HG02678 (cell line): ENCODE results near the gene HTT.

Experiments
- ATAC-seq: cut with Tn5 transposase; IDR thresholded peaks from one replicate; pipeline ENCODE4 v1.9.1; 2021; ENCODE audit warnings: mild to moderate bottlenecking, moderate library complexity; ENCODE audit not compliant: unreplicated experiment

HTT gene

DNA sequence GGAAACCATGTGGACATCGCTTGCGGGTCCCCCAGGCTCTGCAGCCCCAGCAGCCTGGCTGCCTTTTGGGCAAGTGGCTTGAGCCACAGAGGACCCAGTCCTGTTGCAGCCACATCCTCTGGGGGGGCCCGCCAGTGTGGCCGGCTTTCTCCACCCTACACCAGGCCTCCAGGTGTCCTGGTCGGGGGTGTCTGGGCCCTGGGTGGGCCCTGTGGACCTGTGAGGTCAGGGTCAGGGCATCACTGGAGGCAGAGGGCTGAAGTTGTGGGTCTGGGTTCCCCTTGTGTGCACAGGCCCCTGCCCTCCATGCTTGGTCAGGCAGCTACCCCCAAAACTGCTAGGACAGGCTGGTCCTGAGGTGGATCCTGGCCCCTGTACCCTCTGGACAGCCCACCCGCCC, 171.2 kb downstream of the HTT start:
- ATAC-seq: no peak

DNA sequence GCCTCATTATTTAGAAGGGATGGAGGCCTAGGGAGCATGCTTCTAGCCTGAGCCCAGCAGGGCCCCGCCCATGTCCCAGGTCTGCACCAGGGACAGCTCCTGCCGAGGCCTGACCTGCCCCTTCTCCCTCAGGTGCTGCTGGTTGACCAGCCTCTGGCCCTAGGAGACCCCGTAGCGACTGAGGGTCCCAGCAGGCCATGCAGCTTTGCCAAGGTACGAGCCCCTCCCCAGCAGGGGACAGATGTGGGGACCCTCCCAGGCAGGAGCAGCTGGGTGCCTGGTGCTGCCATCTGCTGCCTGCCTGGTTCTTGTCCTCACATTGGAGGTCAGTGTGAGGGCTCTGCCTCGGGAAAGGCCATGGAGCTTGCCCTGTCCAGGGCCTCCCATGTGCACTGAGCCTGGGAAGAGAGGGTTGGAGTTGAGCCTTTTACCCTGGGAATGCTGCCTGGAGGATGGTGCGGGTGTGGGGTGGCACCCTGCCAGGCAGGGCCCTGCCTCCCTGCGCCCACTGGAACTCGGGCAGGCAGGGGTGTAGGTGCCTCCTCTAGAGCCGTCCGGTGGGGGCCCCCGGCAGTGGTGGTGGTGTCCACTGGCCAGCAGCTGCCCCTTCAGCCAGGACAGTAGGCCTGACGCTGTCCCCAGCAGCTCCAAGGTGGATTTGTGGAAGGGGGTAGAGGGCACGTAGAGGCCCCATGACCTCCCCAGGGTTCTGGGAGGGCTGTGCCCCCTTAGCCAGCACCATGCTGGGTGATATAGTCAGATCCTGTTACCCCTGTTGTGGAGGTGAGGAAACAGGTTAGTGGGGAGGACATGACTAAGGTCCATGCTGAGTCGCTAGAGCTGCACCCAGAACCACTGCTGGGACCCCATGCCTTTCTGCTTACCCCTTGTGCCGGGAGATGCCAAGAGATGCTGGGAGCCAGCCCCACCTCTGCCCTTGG, 172.2 kb downstream of the HTT start:
- ATAC-seq: no peak

DNA sequence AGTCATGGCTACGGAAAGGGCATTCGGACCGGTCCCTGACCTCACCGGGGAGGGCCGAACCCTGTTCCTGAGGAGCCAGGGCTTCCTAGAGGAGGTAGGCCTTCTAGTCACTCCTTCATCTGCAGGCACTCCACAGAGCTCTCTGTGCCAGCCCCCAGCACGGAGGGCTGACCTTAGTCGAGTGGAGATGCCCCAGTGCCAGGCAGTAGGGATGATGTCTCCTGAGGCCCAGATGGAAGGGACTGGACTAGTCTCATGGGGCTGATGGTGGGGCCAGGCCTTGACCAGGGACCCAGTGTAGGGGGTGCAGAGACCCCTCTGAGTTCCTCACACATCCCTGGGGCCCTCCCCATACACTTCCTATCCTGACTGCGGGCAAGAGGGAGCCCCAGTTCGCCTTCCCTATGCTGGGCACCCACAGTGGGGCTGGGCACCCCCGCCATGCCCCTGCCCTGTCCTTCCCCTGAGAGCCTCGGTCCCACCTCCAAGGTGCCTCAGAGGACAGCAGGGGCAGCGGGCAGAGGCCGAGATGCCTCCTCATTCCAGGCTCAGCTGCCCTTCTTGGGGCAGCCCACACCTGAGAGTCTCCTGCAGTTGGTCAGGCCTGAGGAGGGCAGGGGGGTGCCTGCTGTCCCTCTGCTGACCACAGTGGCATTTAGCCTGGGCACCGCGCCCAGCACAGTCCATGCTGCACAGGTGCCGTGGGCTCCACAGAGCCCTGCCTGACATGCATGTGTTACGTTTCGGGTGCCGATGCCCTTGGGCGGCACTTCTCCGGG, 173.1 kb downstream of the HTT start:
- ATAC-seq: no peak

DNA sequence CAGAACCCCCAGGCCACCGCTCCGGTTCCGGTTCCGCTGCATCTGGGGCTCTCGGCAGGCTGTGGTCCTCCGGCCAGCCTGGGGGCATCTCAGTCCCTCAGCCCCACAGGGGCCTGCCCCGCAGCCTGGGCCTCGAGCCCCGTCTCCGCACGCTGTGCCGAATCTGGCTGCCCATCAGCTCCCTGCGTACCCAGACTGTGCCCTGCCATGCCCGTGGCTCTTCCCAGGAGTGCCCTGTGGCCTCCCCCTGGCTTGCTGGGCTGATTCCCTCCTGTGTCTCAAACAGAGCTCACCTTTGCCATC, 173.6 kb downstream of the HTT start:
- no peak for ATAC-seq

DNA sequence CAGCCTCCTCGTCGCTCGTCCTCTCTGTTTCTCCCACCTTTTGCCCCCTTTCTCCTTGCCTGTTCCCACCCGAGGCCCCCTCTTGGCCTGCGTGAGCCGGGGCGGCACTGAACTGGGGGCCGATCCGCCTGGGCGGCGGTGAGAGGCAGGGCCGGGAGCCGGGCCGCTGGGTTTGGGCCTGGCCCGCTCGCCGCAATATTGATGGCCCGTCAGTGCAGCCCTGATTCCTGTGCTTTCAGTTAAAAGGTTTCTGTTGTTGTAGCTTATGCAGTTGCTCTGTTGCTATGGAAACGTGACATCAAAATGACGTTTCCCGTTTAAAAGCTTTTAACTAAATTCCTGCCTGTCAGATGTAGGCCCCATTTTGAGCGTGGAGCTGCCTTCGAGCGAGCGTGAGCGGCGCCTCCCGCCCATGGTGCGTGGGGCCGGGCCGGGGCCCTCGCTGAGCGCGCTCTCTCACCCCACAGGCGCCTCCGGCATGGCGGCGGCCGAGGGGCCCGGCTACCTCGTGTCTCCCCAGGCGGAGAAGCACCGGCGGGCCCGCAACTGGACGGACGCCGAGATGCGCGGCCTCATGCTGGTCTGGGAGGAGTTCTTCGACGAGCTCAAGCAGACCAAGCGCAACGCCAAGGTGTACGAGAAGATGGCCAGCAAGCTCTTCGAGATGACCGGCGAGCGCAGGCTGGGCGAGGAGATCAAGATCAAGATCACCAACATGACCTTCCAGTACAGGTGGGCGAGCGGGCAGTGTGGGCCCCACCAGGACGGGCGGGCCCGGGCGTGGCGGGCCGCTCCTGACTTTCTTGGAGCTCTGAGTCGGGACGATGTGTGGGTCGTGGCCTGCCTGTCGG, 174.6 kb downstream of the HTT start, which contains the start of gene MSANTD1:
TSS of gene MSANTD1 (plus strand) at position 349 of the 851 bp plus-strand sequence. CDS start at position 413, 64 bp downstream.
- ATAC-seq: no peak

DNA sequence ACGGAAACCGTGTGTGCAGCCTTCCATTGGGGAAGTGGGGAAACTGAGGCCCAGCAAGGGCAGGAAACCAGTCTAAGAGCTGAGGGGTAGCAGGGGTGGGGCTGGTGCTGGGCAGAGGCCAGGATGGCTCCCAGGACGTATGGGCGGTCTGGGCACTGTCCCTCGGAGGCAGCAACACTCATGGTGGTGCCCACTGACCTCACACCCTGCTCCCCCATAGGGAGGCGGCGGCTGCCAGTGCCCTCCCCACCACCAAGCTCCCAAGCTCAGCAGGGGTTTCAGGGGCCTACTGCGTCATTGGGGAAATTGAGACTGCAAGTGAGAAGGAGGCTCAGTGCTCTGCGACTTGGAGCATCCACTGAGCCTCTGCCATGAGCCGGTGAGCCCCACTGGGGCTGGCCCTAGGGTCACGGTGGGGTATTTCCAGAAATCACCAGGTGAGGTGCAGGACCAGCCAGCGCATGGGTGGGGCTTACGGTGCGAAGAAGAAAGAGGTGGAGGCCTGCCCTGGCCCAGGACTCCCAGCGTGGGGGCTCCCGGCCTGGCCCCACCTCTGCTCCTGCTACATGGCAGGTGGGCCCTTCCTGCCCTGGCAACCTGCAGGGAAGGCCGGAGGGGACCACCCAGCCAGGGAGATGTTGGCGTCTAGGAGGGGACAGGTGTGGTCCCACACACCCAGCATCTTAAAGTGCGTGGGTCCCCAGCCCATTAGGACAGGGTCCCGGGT, 175.4 kb downstream of the HTT start:
- ATAC-seq: no peak

DNA sequence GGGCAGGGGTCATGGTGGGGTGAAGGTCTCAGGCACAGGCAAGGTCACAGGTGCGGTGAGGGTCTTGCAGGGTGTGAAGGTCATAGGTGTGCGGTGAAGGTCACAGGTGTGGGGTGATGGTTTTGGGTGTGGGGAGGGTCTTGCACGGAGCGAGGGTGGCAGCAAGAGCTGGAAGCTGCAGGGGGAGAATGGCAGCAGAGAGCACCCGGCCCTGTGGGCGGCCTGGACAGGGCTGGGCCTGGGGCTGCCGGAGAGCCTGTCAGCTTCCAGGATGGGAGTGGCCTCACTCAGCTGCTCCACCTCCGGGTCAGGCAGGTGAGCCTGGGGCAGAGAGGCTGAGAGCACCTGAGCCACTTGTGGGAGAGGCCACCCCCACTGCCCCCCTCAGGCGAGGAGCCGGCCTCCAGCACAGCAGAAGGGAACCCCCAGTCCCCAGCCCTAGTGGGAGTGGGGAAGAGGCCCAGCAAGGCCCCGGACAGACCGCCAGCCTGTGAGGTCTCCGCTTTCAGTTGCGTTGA, 176.0 kb downstream of the HTT start:
- ATAC-seq: no peak

DNA sequence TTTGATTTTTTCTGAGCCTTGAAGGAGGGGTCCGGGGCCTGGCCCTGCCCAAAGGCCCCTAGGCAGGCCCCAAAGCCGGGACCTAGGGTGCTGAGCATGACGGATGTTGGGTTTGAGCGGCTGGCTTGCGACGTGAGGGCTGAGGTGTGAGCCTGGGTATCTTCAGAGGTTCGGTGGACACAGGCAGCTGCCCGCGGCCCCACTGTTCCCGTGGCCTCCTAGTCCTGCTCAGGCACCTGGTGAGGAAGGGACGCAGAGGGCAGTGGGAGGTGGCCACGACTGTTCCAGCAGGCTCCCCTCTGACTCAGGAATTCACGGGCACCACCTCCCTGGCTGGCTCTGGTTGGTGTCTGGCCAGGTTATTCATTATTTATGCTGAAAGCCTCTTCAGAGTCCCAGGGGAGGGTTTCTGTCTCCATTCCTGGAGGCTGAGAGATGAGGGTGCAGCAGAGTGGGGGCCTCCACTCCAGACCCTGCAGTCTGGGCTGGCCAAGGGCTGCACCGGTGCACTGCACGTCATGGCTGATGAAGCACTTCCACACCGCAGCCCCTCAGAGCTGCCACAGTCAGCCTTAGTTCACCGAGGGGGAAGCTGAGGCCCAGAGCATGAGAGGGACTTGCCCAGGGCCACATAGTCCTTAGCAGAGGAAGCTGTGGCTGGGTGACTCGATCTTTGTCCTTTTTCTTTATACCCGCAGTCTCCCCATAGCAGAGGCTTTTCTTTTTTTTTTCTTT, 176.6 kb downstream of the HTT start:
- ATAC-seq: no peak

DNA sequence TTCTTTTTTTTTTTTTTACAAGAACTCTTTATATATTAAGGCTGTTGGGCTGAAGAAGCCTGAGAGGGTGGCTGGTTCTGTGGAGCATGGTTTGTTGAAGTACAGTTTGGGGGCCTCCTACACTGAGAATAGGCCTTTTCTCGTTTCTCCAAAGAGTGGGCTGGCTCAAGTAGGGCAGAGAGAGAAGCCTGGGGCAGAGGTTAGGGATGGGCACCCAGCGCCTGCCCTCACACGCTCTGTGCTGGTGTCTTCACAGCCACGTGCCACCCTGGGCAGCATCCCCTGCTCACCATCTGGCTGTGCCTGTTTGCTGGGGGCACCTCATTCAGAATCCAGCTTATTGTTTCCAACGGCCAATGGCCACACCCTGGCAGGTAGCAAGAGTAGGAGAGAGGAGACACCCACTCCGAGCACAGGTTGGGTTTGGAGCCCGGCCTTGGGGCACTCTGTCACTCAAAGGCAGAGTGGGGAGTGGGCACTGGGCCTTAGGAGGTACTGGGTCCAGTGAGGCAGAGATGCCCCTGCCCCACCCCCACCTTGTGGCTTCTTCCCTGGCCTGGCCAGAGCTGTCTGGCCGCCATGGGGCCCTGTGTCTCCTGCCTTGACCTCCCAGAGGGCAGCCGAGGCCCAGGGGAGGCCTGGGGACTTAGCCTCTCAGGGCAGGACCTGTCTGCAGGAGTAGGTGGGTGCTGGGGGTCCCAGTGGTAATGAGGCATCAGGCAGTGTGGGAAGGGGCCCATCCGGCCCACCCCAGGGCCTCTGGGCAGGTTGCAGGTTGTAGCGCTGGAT, 177.4 kb downstream of the HTT start:
- no peak for ATAC-seq

DNA sequence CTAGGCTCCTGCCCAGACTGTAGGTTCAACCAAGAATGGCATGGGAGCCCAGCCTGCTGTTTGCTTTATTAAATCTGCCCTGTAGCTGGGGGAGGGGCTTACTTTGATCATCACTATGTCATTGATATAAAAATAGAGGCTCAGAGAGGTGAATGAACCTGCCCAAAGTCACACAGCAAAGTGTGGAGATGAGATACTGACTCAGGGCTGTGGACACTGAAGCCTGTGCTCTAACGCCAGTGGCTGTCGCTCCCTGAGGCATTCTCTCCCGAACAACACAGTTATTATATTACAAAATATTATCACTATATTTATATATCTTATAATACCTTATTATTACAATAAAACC, 178.0 kb downstream of the HTT start:
- ATAC-seq: no peak

DNA sequence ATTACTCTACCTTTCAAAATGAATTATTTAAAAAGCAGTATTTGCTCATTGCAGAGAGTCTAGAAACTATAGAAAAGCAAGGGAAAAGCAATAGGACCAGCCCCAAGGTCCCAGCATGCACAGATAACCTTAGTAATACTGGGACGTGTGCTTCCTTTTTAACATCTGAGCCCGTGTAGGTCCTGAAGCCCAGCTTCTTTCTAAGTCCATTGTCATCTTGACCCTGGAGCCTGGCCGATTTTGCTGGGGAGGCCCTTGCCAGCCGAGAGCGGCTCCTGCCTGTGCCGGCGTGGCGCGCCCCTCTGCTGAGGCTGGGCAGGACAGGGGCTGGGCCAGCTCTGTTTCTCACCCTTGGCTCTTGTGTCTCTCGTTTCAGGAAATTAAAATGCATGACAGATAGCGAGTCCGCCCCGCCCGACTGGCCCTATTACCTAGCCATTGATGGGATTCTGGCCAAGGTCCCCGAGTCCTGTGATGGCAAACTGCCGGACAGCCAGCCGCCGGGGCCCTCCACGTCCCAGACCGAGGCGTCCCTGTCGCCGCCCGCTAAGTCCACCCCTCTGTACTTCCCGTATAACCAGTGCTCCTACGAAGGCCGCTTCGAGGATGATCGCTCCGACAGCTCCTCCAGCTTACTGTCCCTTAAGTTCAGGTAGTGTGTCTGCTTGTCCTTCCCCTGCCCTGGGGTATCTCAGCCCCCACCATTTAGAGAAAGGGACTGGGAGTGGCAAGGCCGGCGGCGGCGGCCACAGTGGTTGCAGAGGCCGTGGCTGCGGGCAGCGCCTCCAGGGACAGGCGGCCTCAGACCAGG, 178.6 kb downstream of the HTT start:
- ATAC-seq: no peak

DNA sequence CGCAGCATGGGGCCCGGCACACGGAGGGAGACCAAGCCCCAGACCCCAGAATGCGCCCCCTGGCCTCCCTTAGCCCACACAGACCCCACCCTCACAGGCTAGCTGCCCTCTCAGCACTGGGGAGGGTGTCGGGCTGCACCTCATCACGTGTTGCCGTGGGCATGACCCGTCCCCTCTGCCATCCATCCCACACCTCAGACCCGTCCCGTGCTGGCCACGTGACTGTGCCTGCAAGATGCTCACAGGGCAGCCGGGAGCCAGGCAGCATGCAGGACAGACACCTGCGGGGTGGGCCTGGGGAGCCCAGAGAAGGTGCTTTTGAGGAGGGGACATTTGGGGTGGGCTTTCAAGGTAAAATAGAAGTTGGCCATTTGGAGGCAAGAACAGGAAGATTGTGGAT, 179.3 kb downstream of the HTT start:
- ATAC-seq: no peak

DNA sequence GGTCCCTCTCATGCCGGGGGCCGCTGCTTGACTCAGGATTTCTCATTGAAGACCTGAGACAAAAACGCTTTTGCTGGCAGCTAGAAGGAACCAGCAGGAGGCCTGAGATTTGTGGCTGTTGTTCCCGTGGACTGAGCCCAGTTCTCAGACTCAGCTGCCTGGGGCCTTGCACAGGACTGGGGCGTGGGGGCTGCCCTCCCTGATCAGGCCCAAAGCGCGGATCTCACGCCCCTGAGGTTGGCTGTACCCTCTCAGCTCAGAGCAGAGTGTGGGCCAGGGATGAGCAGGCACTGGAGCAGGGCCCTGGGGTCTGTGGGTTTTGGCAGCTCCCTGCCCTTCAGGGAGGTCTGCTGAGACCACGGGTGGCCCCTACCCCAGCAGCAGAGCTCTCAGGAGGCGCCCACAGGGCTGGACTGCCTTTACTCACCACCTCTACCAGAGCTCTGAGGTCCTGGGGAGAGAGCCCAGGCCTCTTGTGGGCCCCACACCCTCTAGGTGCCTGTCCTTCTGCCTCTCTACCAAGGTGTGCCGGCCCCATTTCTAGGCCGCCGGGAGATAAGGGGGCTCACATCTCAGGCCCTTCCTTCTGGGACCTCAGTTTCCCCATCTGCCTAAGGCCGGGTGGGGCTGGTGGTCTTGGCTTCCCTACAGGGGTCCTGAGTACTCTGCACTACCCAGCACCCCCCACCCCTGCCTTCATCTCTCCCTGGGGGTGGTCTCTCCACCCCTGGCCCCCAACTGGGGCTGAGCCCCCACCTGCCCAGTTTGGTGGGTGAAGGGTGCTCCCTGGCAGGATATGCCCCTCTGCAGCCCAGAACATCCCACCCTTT, 180.0 kb downstream of the HTT start:
- ATAC-seq: no peak

DNA sequence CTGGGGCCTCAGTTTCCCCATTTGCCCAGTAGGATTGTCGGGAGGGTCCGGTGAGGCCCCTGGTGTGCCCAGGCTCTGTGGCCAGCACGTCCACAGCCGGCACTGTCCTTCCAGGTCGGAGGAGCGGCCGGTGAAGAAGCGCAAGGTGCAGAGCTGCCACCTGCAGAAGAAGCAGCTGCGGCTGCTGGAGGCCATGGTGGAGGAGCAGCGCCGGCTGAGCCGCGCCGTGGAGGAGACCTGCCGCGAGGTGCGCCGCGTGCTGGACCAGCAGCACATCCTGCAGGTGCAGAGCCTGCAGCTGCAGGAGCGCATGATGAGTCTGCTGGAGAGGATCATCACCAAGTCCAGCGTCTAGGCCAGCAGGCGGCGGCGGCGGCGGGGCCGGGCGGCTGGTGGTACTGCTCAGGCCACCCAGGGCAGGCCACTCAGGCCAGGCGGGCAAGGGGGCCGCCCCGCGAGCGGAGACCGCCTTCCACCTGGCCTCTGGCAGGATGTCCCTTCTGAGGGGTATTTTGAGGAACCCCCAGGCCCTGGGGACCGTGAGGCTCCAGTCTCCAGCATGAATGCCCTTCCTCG, 181.2 kb downstream of the HTT start:
- no peak for ATAC-seq

DNA sequence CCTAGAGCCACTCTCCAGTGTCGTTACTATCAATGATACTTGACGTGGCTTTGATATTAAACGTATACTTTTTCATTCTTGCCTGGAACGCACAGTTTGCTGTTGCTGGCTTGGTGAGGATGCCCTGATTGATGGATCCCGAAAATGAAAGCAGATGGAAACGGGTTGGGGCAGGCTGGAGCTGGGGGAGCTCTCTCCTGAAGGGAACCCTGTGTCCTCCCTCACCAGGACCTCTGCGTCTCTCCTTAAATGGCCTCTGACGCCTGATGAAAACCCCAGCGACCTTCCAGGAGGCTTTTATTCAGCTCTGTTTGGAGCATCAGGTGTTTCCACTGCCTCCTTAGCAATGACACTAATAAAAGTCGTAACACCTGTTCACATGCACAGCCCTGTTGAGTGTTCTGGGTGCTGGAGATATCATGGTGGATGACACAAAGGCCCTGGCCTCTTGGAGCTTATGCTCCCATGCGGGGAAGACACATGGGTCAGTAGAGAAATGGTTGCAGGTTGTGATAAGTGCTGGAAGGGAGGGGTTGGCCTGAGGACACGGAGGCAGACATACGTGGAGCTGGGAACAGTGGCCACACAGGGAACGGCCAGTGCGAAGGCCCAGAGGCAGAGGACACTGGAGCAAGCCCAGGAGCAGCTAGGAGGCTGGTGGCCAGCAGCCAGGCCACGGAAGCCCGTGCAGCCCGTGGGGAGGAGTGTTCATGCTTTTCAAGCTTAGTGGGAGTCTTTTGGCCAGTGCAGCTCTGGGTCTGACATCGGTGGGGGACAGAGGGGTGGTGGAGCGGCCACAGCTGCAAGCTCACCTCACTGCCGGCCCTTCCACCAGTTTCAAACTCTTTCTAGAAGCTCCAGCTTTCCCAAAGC, 182.0 kb downstream of the HTT start:
- ATAC-seq: no peak

DNA sequence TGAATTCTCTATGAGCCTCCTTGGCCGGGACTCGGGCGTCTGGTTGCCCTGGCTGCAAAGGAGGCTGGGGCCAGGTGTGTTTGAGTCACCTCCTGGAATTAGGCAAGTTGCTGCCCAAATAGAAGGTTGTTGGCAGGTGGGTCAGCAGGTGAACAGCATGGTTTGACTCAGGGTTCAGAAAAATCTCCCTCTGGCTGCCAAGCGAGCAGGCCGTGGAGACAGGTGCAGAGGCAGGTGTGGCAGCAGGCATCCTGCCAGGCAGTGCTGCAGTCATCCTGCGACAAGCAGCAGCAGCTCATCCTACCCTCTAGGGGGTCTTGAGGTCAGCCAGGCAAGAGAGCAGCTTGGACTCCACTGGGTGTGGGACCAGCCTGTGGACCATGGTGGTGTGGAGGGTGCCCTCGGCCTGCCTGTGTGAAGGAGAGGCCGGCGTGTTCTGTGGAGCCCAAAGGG, 182.6 kb downstream of the HTT start:
- ATAC-seq: no peak
